ENCODE measurements around the gene TEX19. TPM values are rescaled to one million over a fixed set of nuclear protein-coding genes. Genes with fewer than 3 reads are reported as not detected.
A peak's percentile ranks its signal among the peaks of the same experiment; 100 is the strongest.

TEX19 gene
- total RNA-seq, 1 donor from 2014 or later = not detected

DNA sequence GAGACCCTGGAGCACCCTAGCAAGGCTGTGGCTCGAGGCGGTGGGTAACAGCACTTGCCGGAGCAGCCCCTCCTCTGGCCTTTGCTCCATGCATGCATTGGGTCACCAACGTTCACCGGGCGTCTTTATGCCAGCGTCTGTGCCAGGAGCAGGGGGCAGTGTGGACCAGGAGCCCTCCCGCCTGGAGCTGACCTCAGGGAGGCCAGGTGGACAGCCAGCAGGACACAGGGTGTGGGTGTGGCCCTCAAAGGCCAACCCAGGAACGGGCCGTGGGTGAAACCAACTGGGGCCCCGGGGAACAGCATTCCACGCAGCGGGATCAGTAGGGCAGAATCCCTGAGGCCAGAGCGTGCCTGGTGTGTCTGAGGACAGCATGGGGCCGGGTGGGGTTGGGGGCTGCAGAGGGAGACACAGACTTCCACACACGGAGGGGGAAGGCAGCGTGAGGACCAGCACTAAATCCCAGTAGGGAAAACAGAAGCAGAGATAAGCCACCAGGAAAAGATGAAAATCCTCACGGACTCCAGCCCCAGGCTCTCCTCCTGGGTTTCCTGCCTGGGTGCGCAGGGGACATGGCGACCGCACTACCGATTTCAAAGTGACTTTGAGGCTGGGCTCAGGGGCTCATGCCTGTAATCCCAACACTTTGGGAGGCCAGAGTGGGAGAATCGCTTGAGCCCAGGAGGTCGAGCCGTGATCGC lies 38.8 kb upstream of the TEX19 start:
- DNase-seq (no peak), ATAC-seq (no peak)
- Histone ChIP-seq H3K9me3 (no peaks in the 10 kb centered on the region), H3K27me3 (ENCODE audit: low read depth) (peaks cover 9% of the 10 kb centered on the region), H3K36me3 (no peaks in the 10 kb centered on the region), H3K27ac (no peak overlapping the region), H3K4me1 (peaks cover 19% of the 10 kb centered on the region), H3K4me3 (no peak overlapping the region)
- intact Hi-C loops (cut with DNase I) = no loop called here
- TF ChIP-seq, protein P1, sequence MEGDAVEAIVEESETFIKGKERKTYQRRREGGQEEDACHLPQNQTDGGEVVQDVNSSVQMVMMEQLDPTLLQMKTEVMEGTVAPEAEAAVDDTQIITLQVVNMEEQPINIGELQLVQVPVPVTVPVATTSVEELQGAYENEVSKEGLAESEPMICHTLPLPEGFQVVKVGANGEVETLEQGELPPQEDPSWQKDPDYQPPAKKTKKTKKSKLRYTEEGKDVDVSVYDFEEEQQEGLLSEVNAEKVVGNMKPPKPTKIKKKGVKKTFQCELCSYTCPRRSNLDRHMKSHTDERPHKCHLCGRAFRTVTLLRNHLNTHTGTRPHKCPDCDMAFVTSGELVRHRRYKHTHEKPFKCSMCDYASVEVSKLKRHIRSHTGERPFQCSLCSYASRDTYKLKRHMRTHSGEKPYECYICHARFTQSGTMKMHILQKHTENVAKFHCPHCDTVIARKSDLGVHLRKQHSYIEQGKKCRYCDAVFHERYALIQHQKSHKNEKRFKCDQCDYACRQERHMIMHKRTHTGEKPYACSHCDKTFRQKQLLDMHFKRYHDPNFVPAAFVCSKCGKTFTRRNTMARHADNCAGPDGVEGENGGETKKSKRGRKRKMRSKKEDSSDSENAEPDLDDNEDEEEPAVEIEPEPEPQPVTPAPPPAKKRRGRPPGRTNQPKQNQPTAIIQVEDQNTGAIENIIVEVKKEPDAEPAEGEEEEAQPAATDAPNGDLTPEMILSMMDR (IDR thresholded peaks at IDR 0.05) = no peak

DNA sequence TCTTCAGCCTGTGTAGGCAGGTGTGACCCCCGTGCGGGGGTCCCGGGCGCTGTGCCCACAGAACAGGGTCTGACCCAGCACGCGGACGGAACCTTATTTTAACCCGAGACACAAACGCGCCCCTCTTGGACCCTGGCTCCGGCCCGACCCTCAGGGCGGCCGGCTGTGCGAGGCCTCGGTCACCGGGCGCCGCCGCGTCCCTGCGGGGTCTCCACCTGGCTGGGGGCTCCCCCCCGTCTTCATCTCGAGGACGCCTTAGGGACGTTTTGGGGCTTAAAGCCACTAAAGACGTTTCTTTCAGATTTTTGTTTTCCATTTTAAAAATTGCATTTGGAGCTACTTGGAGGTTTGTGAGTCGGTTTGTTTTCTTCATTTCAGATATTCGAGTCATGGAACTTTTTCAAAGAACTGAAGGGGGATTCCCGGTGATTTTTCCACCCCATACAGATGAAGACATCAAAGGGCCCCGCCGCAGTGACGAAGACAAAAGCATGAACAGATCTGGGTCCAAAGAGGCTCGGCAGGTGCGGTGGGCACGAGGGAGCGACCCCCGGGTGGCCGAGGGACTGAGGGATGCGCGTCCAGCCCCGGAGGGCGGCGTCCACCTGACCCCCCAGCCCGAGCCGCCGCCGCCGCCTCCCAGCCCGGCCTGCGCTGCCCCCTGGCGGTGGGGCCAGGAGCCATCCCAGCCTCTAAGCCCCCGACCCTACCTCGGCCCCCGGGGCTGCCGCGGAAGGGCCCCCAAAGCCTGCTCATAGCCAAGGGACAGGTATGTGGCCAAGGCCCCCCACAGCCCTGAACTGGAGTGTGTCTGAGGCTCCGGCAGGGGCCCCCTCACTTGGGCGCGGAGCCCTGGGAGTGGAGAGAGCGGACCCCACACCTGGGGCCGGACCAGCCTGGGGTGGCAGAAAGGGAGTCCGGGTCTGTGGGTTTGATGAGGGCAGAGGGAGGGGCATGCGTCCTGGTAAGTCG lies 37.8 kb upstream of the TEX19 start:
- intact Hi-C loops (cut with DNase I) = no loop called here
- TF ChIP-seq, protein P1 (IDR thresholded peaks at IDR 0.05) = peak; percentile 92
- Histone ChIP-seq H3K36me3 (peaks cover 5% of the 10 kb centered on the region), H3K4me1 (peaks cover 9% of the 10 kb centered on the region), H3K9me3 (no peaks in the 10 kb centered on the region), H3K27me3 (ENCODE audit: low read depth) (no peaks in the 10 kb centered on the region), H3K4me3 (no peak overlapping the region), H3K27ac (no peak overlapping the region)
- peak; percentile 66 to 67 for ATAC-seq
- peak; percentile 65 for DNase-seq

DNA sequence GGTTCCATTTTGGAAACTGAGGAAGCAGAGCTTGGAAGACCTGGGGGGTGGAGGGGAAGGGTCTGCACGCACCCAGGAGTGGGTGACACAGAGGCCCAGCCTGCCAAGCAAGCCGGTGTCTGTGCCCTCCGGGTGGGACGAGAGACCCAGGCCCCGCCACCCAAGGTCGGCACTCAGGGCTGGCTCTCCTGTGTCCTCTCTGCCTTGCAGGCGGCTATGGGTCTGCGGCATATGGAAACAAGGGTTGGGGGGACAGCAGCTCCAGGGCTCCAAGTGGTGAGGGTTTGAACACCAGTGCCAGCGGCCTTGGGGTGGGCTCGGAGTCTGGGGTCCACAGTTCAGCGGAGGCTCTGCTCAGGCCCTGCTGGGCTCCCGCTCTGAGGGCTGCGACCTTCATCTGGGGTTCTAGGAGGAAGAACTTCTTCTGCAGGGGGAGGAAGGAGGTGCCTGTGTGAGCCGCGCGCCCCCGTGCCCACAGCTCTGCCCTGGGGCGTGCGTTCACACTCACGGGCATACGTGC lies 37.0 kb upstream of the TEX19 start:
- Histone ChIP-seq H3K36me3 (peaks cover 7% of the 10 kb centered on the region), H3K27ac (no peak overlapping the region), H3K4me3 (no peak overlapping the region), H3K27me3 (ENCODE audit: low read depth) (no peaks in the 10 kb centered on the region), H3K9me3 (no peaks in the 10 kb centered on the region), H3K4me1 (peaks cover 8% of the 10 kb centered on the region)
- peak in 1 of 2 donors; percentile 1 for ATAC-seq
- intact Hi-C loops (cut with DNase I) = no loop called here
- TF ChIP-seq, protein P1 (IDR thresholded peaks at IDR 0.05) = no peak
- DNase-seq = no peak

DNA sequence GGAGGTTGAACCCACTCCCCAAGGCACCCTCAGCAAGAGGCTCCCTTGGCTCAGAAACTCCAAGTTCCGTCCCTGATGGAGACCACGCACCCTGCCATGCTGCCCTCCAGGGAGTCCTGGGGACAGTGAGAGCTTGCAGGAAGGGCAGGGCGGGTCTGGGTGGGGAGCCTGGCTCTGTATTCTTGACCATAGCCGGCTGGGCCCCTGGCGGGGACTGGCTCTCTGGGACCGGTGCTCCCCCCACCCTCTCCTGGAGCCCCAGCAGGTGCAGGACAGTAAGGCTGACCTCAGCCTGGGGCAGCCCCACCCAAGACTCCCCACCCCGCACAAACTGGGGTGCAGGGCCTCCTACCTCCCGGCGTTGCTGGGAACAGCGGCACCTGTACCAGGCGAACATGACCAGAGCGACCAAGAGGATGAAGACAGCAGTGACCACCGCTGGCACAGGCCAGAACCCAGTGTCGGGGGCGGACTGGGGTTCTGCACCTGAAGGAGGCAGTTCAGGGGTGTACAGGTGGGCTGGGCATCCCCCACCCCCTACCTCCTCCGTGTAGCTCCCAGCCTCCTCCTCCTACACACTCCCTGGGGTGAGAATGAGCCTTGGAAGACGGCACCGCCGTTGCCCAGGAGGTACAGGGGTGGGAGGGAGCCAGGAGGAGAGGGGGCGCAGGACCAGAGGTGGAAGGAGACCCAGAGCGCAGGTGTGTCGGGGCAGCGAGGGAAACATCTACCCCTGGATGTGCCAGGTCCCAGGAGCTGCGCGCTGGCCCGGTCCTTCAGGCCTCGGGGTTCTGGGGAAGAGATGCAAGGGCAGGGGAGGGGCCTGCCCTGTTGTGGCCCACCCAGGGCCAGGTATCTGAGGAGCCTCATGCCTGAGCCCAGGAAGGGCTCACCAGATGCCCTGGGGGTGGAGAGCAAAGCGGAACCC lies 36.3 kb upstream of the TEX19 start:
- Histone ChIP-seq H3K4me1 (peaks cover 8% of the 10 kb centered on the region), H3K9me3 (no peaks in the 10 kb centered on the region), H3K27me3 (ENCODE audit: low read depth) (no peaks in the 10 kb centered on the region), H3K4me3 (no peak overlapping the region), H3K27ac (no peak overlapping the region), H3K36me3 (peaks cover 7% of the 10 kb centered on the region)
- intact Hi-C loops (cut with DNase I) = no loop called here
- peak in 1 of 2 donors; percentile 3 for ATAC-seq
- TF ChIP-seq, protein P1 (IDR thresholded peaks at IDR 0.05) = no peak
- no peak for DNase-seq

Measured in lower lobe of right lung (tissue), 2 donors.